Occipital lobe (tissue), 2 donors: Measurements from ENCODE around the gene AZU1. TPM values are rescaled to one million over a fixed set of nuclear protein-coding genes. Genes with fewer than 3 reads are reported as not detected.
"Not testable (repeated sequence)": the region's sequence is repeated elsewhere in the genome, so short reads cannot be mapped to it uniquely, and the experiment has no call there.

Source experiments
- DNase-seq: peaks from one replicate; lab custom pipeline; 2025; lab: John Stamatoyannopoulos, UW
- total RNA-seq: library from RNA; depleted of rRNA; stranded (reverse); fragments of >200 nt; gene quantifications from one replicate; pipeline ENCODE4 v1.2.3, GENCODE V29; 2014

The AZU1 gene
- total RNA-seq, 1 donor from 2014 or later = 0.31 TPM

GRCh38 chr19:829129-829758 is 1.6 kb downstream of the AZU1 start:
- no peak for DNase-seq

- DNase-seq = no peak
Measured at GRCh38 chr19:831407-832369, 4.1 kb downstream of the AZU1 start.

GRCh38 chr19:834216-834615 is 6.6 kb downstream of the AZU1 start:
- no peak for DNase-seq

GRCh38 chr19:835210-835810 is 7.7 kb downstream of the AZU1 start:
- DNase-seq = no peak

GRCh38 chr19:840519-841206 is 13.0 kb downstream of the AZU1 start, which contains the start of gene PRTN3:
Gene PRTN3, plus strand, starts transcription at chr19:840999. Its CDS starts 10 bp downstream, at chr19:841009.
- no peak for DNase-seq

- not testable (repeated sequence) for DNase-seq
Measured at GRCh38 chr19:842802-843179, 15.2 kb downstream of the AZU1 start.

GRCh38 chr19:843180-843835 is 15.7 kb downstream of the AZU1 start:
- no peak for DNase-seq

GRCh38 chr19:843836-844545 is 16.4 kb downstream of the AZU1 start:
- DNase-seq = no peak

- DNase-seq = no peak
Measured at GRCh38 chr19:844546-844971, 16.9 kb downstream of the AZU1 start.

- DNase-seq = no peak
Measured at GRCh38 chr19:845707-846521, 18.3 kb downstream of the AZU1 start.

- no peak for DNase-seq
Measured at GRCh38 chr19:848386-848921, 20.8 kb downstream of the AZU1 start.

- DNase-seq = not testable (repeated sequence)
Measured at GRCh38 chr19:849195-849594, 21.6 kb downstream of the AZU1 start.

GRCh38 chr19:850221-850978 is 22.8 kb downstream of the AZU1 start:
- no peak for DNase-seq

GRCh38 chr19:850979-851335 is 23.3 kb downstream of the AZU1 start:
- DNase-seq = no peak

- DNase-seq = no peak
Measured at GRCh38 chr19:852136-853013, 24.7 kb downstream of the AZU1 start, which contains the start of gene ELANE. Gene ELANE, plus strand, starts transcription at chr19:852303. Its CDS starts 26 bp downstream, at chr19:852329.

- no peak for DNase-seq
Measured at GRCh38 chr19:853014-853585, 25.5 kb downstream of the AZU1 start.

- DNase-seq = not testable (repeated sequence)
Measured at GRCh38 chr19:853614-854220, 26.1 kb downstream of the AZU1 start.
